ENCODE data around the gene GPR155. TPM values are rescaled to one million over a fixed set of nuclear protein-coding genes. Genes with fewer than 3 reads are reported as not detected.

GPR155 gene
- total and polyA plus RNA-seq, 2 of the 4 experiments (the other 2 are of a cell fraction) = 2.3 to 3.4 TPM

DNA sequence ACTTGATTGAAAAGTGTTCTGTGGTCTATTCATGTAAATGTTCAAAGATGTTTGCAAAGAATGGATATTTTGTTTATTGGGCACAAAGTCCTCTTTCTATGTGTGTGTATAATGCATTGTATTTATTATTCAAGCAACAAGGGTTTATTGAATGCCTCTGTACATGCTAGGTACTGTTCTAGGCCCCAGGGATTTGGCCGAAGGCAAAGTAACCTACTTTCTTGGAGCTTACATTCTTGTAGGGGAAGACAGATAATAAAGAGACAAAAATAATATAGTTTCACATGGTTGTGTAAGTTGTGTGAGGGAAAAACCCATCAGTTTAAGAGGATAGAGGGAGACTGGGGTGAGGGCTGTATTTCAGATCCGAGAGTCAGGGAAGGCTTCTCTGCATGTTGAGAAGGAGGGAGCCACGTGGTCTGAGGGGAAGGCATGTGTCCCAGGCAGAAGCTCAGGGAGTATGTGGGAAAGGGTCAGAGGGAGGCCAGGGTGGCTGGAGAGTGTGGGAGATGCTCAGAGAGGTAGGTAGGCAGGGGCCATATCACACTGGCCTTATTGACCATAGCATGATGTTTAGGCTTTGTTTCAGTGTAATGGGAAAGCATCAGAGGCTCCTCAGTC is 40.4 kb upstream of the GPR155 start:
- Histone ChIP-seq H3K56ac (ENCODE audit: extremely low read depth, insufficient read depth, low read length) (no peak overlapping the region), H3K23ac (ENCODE audit: low read depth, low read length) (no peak overlapping the region), H4K8ac (ENCODE audit: low read depth in 2 of 2, low read length in 2 of 2) (no peak overlapping the region), H3K4me3 (ENCODE audit: insufficient read depth, low read depth, low read length) (no peak overlapping the region), H3K4me2 (ENCODE audit: low read depth, low read length) (no peak overlapping the region), H2BK5ac (ENCODE audit: low read depth, low read length, poor library complexity, severe bottlenecking) (no peak overlapping the region), H2AK9ac (replicated peaks; ENCODE audit: low read depth, low read length, poor library complexity) (no peak overlapping the region), H3K18ac (ENCODE audit: low read depth, low read length) (no peak overlapping the region), H2AK5ac (ENCODE audit: low read depth, low read length) (no peak overlapping the region), H3K14ac (replicated peaks; ENCODE audit: low read depth, low read length) (no peak overlapping the region), H4K91ac (ENCODE audit: insufficient read depth, low read depth, low read length) (no peak overlapping the region), H3K4ac (ENCODE audit: low read depth, low read length) (no peak overlapping the region), H3K27me3 (ENCODE audit: control insufficient read depth, insufficient read depth, low read length) (peaks cover 6% of the 10 kb centered on the region), H4K5ac (ENCODE audit: low read depth, low read length) (no peak overlapping the region), H3K27ac (ENCODE audit: insufficient read depth, low read length) (no peak overlapping the region), H3K36me3 (ENCODE audit: control insufficient read depth, insufficient read depth, low read length) (no peaks in the 10 kb centered on the region), H2AFZ (replicated peaks; ENCODE audit: low read length, poor library complexity) (no peak overlapping the region), H2BK15ac (ENCODE audit: low read depth, low read length) (no peak overlapping the region), H2BK120ac (ENCODE audit: low read depth, low read length) (no peak overlapping the region), H3K9me1 (ENCODE audit: insufficient read depth, low read length) (no peaks in the 10 kb centered on the region), H3K9me3 (ENCODE audit: control insufficient read depth, insufficient read depth, low read length) (0 out of 2 replicates have a peak, but pooled peaks cover 2% of the 10 kb centered on the region), H3K4me1 (ENCODE audit: control insufficient read depth, insufficient read depth, low read length) (no peaks in the 10 kb centered on the region), H4K20me1 (ENCODE audit: insufficient read depth, low read length) (no peaks in the 10 kb centered on the region), H3K9ac (ENCODE audit: low read depth, low read length) (no peak overlapping the region), H3K79me1 (ENCODE audit: low read depth in 1 of 2, low read length in 2 of 2) (no peaks in the 10 kb centered on the region), H2BK20ac (ENCODE audit: low read depth, low read length) (no peak overlapping the region)
- in situ Hi-C loops (cut with MboI; ENCODE audit: low sequenced_read_pairs) (no loop called here), dilution Hi-C loops (cut with HindIII; ENCODE audit: low sequenced_read_pairs, unreplicated experiment) (no loop called here), intact Hi-C loops (cut with micrococcal nuclease) (loop anchor here (10.0 kb wide), 1 partner anchor 1122 kb away; no protein-coding TSS in a partner anchor)
- POLR2A ChIA-PET (ENCODE audit: unreplicated experiment) = no interaction called here
- no TSS peak for BruUV-seq (replicated peaks)
- 66% methylated on average over 2 of the region's 3 CpGs; no CpG with 5 or more reads in 1 of the 2 experiments for WGBS, 2 experiments (ENCODE audit: extremely low coverage in 2 of 2, insufficient read length in 1 of 2)
- TF ChIP-seq BHLHE40 (IDR thresholded peaks at IDR 0.05; ENCODE audit: low read depth, low read length) = no peak
- no peak for TF ChIP-seq CEBPB (IDR thresholded peaks at IDR 0.05; ENCODE audit: low read depth, low read length)
- no peak for TF ChIP-seq RFX5 (IDR thresholded peaks at IDR 0.05; ENCODE audit: low read depth, low read length)
- no peak for TF ChIP-seq SMC3 (IDR thresholded peaks at IDR 0.05; ENCODE audit: low read depth, low read length)
- TF ChIP-seq FOS (IDR thresholded peaks at IDR 0.05; ENCODE audit: low read depth, low read length) = no peak
- TF ChIP-seq NFE2L2 (IDR thresholded peaks at IDR 0.05; ENCODE audit: low read depth, low read length) = no peak
- TF ChIP-seq RCOR1 (IDR thresholded peaks at IDR 0.05; ENCODE audit: insufficient replicate concordance, low read length) = no peak
- CTCF ChIA-PET = interaction anchor here (0.9 kb wide), 1 partner anchor 64 kb away, joined by 5 read pairs; no protein-coding TSS in a partner anchor
- ATAC-seq (ENCODE audit: low read depth) (no peak), DNase-seq (no peak)

Data from IMR-90 (cell line).